Caki2 (cell line): Measurements from ENCODE around the gene WBP1L. TPM values are rescaled to one million over a fixed set of nuclear protein-coding genes. Genes with fewer than 3 reads are reported as not detected.
"Not testable (repeated sequence)": the region's sequence is repeated elsewhere in the genome, so short reads cannot be mapped to it uniquely, and the experiment has no call there.

Experiments used
- DNase-seq: peaks from one replicate; pipeline ENCODE4 v3.0.0-alpha.2; 2015; ENCODE audit warnings: low read depth
- in situ Hi-C: cut with HindIII; loops from 2 replicates; pipeline ENCODE4 v1.10.0; 2016; ENCODE audit warnings: low sequenced_read_pairs, low pct_unique_long_range_greater_than_20kb, mixed read lengths
- total RNA-seq: library from RNA; depleted of rRNA; stranded (reverse); fragments of >200 nt; shearing (Covaris generic); gene quantifications from 2 replicates; pipeline ENCODE4 v1.2.3, GENCODE V29; 2014; ENCODE audit warnings: low replicate concordance

Gene WBP1L
- total RNA-seq, 1 experiment from 2014 or later: 12.7 TPM

DNA sequence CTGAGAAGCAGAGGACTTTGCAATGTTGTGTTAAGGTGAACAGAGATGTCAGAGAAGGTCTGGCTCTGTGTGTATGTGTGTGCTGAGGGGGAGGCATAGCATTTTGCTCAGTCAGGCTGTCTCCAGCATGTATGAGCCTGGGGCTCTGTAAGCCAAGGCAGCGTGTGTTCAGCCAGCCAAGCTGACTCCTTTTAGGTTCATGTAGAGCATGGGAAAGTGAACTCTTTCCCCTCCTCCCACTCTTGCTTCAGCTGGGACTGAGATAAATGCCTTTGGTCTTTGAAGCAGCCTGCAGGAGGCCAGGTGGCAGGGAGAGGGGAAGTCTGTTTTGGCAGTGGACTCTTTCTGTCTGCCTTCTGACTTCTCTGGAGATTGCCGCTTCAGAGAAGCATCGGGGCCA lies 25.5 kb upstream of the WBP1L start:
- no peak for DNase-seq
- in situ Hi-C loops: no loop called here

- in situ Hi-C loops: no loop called here
These were observed 23.4 kb upstream of the WBP1L start for GRCh38 chr10:102720337-102720736.

GRCh38 chr10:102720775-102721301 lies 22.9 kb upstream of the WBP1L start:
- no peak for DNase-seq
- in situ Hi-C loops: no loop called here

More at GRCh38 chr10:102720337-102720736, 23.4 kb upstream of the WBP1L start:
- no peak for DNase-seq

- in situ Hi-C loops: no loop called here
These were observed 21.8 kb upstream of the WBP1L start for GRCh38 chr10:102721954-102722353.

GRCh38 chr10:102723989-102724388 lies 19.8 kb upstream of the WBP1L start:
- in situ Hi-C loops: no loop called here

More at GRCh38 chr10:102721954-102722353, 21.8 kb upstream of the WBP1L start:
- DNase-seq: no peak

GRCh38 chr10:102726274-102726673 lies 17.5 kb upstream of the WBP1L start:
- DNase-seq: no peak
- in situ Hi-C loops: no loop called here

More at GRCh38 chr10:102723989-102724388, 19.8 kb upstream of the WBP1L start:
- DNase-seq: no peak

- in situ Hi-C loops: no loop called here
- no peak for DNase-seq
These were observed 16.5 kb upstream of the WBP1L start for GRCh38 chr10:102727037-102727818.

DNA sequence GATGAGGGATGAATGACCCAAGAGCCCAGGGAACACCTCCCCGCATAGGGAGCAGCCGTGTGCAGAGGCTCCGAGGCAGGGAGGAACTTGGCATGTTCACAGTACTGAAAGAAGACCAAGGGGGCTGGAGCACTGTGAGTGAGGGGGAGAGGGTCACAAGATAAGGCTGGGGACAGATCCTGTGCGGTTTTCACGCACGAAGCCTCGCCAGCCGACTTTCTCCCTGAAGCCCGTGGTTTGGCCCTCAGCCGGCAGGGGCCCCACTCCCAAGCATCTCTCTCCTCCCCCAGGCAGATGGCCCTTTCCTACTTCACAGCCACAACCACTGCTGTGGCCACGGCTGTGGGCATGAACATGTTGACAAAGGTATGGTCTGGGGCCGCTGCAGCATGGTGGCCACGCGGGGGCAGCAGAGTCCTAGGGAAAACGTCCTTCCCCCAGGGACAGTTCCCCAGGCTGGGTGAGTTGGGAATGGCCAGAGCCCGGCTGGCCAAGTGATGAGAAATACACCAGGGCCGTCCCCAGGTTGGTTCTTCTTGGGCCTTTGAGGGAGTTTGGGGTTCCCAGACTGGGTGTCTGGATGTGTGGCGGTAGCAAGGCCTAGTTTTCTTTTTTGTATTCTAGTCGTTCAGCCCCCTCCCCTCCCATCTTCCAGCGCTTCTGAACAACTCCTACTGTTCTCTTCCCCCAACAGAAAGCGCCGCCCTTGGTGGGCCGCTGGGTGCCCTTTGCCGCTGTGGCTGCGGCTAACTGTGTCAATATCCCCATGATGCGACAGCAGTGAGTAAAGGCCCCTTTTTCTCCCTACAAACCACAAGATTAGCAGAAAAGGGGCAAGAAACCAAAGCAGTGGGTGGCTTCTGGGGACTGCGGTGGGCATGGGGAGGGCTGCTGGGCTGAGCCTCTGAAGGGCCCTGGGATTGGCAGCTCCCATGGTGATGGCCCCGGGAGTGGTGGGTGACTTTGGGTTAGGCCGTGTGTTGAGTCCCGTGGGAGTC lies 14.4 kb upstream of the WBP1L start:
- peak; percentile 58 for DNase-seq
- in situ Hi-C loops: no loop called here

DNA sequence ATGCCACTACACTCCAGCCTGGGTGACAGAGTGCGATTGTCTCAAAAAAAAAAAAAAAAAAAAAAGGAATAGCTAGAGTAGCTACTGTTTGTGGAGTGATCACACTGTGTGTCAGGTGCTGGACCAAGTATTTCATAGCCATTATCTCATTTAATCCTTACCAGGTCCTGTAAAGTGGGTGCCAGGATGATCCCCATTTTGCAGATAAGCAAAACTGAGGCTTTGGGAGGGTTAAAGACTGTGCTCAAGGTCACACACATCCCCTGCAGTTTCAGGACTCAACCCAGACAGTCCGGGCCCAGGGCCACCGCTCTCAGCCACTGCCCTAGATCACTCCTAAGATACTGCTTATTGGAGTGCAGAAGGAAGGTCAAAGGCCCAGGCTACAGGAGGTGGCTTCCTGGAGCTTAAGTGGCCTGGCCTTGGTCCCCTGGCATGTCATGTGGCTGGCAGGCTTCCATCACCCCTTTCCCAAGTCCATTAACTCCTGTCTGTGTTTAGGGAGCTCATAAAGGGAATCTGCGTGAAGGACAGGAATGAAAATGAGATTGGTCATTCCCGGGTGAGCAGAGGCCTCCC lies 12.4 kb upstream of the WBP1L start:
- in situ Hi-C loops: no loop called here
- DNase-seq: no peak

GRCh38 chr10:102732661-102733060 lies 11.1 kb upstream of the WBP1L start:
- in situ Hi-C loops: no loop called here
- no peak for DNase-seq

GRCh38 chr10:102735065-102735562 lies 8.6 kb upstream of the WBP1L start:
- in situ Hi-C loops: no loop called here

DNA sequence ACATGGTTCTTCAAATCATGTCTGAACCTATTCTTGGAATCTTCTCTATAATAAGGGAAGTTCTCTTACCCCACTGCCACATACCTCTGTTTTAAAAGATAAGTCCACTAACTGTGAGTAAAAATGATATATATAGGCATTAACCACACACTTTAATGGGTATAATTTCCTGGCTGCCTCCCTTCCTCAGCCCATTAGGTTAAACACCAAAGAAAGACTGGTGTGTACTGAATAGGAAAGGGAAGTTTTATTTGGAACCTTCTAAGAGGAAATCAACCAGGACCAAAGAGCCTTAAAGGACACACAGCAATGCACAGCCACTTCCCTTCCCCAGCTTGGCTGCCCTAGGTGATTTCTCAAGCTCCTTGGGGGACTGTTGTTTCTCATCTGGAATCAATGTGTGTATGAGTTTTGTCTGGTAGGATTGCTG lies 5.0 kb upstream of the WBP1L start:
- DNase-seq: no peak
- in situ Hi-C loops: no loop called here

More at GRCh38 chr10:102735065-102735562, 8.6 kb upstream of the WBP1L start:
- peak; percentile 83 for DNase-seq

- DNase-seq: no peak
- in situ Hi-C loops: no loop called here
These were observed 3.5 kb upstream of the WBP1L start for GRCh38 chr10:102740229-102740628.

DNA sequence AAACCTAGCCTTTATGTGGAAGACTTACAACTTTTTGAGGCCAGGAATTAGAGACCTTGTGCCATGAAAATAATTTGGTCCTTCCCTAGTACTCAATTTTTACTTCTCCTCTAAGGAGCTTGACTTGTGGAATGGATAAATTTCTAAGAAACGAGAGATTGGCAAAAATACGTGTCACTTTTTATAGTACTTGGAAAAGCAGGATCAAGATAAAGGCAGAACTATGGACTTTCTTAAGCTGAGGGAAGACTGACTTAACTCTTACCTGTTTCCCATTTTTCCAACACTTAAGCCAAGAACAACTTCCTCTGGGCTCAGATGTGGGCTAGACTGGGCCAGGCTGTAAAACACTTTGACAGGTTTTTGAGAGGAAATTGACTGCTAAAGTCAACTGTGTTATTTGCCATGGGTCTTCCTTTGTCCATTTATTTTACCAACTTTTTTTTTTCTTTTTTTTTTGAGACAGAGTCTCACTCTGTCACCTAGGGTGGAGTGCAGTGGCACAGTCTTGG lies 2.0 kb upstream of the WBP1L start:
- in situ Hi-C loops: no loop called here
- DNase-seq: no peak

DNA sequence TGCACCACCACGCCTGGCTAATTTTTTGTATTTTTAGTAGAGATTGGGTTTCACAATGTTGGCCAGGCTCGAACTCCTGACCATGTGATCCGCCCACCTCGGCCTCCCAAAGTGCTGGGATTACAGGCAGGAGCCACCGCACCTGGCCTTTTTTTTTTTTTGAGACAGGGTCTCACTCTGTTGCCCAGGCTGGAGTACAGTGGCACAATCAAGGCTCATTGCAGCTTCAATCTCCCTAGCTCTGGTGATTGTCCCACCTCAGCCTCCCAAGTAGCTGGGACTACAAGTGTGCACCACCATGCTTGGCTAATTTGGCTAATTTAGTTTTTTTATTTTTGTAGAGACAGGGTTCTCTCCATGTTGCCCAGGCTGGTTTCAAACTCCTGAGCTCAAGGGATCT lies 1.4 kb upstream of the WBP1L start:
- in situ Hi-C loops: not testable (repeated sequence)

GRCh38 chr10:102743078-102743587 lies 615 bp upstream of the WBP1L start:
- in situ Hi-C loops: no loop called here
- DNase-seq: peak; percentile 19

More for the DNA sequence above, 1.4 kb upstream of the WBP1L start:
- not testable (repeated sequence) for DNase-seq

GRCh38 chr10:102744374-102745051 lies 765 bp downstream of the WBP1L start:
- DNase-seq: no peak
- in situ Hi-C loops: no loop called here
